ENCODE measurements around the gene PPP1R8.
"Not testable (repeated sequence)": the region's sequence is repeated elsewhere in the genome, so short reads cannot be mapped to it uniquely, and the experiment has no call there.

The PPP1R8 gene

GRCh38 chr1:27830621-27831440, at the start of gene PPP1R8:
Gene PPP1R8 (plus strand): TSS chr1:27830782. CDS start chr1:27830836, 54 bp downstream.
- peak; percentile 98 for DNase-seq

DNA sequence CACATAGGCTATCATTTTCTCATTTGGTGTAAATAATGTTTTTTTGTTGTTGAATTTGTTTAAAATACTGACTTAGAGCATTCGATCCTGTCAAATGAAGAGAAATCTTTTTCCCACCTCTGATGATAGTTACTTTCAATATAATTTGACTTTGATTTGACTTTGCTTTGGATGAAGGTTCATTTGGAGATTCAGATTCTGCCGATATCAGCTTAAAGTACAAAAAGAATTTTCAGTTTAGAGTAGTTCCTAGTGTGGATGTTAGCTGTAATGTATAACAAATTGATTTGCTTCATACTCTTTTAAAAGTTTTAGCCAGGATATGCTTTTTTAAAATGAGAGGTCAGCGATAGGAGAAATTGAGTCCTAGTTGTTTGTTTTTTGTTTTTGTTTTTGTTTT, 47.6 kb upstream of the PPP1R8 start:
- DNase-seq, result no peak

DNA sequence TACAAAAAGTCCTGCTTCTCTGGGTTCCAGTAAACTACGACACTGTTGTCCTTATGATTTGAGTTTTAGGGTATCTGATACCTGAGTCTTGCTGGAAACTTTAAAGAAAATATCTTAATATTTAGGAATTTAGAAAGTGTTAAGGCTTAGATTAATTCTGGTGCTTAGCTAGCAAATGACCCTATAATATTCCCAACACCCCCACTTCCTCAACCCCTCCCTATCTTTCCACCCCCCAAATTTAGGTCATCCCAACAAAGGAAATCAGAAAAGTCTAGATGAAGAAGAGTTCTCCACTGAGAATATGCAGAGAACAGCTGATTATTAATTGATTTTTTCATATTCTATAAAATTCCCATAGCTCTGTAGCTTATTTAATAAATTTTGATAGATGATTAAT, 45.9 kb upstream of the PPP1R8 start:
- DNase-seq, result no peak

DNA sequence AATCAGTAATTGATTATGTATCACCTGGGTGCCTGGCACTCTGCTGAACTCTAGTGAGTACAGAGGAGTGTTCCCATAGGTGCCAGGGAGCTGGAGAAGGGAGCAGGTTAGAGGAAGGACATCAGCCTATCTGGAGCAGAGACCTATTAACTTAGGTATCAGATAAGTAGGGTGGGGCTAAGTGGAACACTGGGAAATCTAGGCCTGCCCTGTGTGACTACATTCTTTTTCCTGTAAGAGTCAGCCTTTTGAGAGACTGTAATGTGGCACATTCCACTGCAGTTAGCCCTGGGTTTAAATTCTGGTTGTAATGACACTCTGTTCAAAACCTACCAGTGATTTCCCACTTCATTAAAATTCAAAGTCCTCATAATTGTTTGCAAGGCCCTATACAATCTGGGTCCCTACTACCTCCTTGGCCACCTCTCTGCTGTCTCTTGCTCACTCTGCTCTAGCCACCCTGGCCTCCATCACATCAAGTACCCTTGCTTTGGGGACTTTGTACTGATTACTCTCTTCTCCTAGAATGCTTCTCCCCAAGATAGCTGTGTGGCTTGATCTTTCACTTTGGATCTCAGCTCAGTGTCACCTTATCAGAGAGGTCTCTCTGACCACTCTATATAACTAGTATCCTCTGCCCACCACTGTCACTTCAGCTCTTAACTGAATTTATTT, 44.7 kb upstream of the PPP1R8 start:
- no peak for DNase-seq

DNA sequence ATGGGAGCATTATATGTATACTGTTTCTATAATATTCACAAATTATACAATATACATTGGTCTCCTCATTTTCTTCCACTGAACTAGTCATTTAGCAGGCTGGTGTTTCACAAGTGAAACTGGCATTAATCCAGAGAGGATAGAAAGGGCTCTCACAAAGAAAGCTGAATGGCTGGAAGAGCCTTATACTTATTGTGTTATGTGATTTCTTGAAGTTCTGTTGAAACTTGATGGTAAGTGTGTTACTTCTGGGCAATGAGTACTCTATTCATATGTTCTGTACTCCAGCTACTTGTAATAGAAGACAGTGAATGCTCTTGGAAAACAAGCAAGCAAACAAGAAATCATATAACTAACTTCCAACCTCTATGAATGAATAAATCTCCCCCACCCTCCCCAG, 42.7 kb upstream of the PPP1R8 start:
- no peak for DNase-seq

- DNase-seq, result no peak
Observed at GRCh38 chr1:27789540-27790041, 41.0 kb upstream of the PPP1R8 start.

GRCh38 chr1:27790270-27790669, 40.3 kb upstream of the PPP1R8 start:
- not testable (repeated sequence) for DNase-seq

- no peak for DNase-seq
Observed at GRCh38 chr1:27795601-27796000, 35.0 kb upstream of the PPP1R8 start.

GRCh38 chr1:27804791-27805190, 25.8 kb upstream of the PPP1R8 start:
- no peak for DNase-seq

GRCh38 chr1:27806758-27807157, 23.8 kb upstream of the PPP1R8 start:
- DNase-seq, result no peak

GRCh38 chr1:27807385-27807784, 23.2 kb upstream of the PPP1R8 start:
- no peak for DNase-seq

DNA sequence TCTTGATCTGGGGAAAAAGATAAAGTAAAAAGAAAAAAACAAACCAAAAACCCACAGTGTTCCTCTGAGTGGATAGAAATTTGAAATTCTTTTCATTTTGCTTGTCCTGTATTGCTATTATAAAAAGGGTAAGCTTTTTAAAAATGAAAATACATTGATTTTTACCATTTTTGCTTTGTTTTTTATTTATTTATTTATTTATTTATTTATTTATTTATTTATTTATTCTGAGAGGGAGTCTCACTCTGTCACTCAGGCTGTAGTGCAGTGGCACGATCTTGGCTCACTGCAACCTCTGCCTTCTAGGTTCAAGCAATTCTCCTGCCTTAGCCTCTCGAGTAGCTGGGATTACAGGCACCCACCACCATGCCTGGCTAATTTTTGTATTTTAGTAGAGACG, 22.5 kb upstream of the PPP1R8 start:
- DNase-seq, result not testable (repeated sequence)

DNA sequence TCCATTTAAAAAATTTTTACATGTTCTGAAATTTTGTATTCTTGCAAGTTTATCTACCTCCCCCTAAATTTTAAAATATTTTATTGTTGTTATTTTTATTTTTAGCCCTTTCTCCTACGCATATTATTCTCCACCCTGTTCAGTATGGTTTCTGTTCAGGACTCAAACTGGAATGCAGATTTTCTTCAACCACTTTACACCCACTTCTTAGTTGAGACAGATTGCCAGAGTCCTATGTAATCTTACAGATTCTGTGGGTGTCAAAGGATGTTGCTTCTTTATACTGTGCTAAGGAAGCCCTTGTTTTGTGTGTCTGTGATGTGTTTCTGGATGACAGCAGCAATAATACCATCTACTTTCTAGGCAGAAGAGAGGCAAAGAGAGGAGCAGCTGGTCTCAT, 20.7 kb upstream of the PPP1R8 start:
- DNase-seq, result no peak

GRCh38 chr1:27811741-27812500, 18.7 kb upstream of the PPP1R8 start:
- no peak for DNase-seq

- DNase-seq, result no peak
Observed at GRCh38 chr1:27816921-27817630, 13.5 kb upstream of the PPP1R8 start.

DNA sequence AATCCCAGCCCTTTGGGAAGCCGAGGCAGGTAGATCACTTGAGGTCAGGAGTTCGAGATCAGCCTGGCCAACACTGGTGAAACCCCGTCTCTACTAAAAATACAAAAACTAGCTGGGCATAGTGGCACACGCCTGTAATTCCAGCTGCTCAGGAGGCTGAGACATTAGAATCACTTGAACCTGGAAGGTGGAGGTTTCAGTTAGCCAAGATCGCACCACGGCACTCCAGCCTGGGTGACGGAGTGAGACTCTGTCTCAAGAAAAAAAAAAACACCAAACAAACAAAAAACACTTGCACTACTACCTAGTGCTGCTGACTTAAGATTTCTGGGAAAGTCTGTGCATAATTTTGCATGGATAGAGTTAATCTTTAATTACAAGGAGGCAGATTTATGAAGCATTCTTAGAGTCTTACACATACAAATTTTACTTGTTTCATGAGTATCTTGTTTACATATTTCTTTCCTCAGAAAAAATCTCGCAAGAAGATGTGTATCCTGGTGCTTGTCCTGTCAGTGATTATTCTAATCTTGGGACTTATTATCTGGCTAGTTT, 8.7 kb upstream of the PPP1R8 start:
- no peak for DNase-seq

DNA sequence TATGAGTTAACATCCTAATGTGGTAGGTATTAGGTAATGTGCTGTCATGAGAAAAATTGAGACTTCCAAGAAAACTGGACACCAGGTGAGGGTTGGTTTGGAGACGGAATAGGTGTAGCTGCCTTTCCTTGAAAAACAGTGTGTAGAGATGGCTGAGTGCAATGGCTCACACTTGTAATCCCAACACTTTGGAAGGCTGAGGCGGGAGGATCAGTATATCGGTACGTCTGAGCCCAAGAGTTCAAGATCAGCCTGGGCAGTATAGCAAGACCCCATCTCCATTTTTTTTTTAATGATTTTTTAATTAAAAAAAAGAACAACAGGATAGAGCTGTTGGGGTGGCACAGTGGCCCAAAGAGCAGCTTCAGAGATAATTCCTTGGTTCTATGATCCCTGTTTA, 6.8 kb upstream of the PPP1R8 start:
- DNase-seq, result no peak

DNA sequence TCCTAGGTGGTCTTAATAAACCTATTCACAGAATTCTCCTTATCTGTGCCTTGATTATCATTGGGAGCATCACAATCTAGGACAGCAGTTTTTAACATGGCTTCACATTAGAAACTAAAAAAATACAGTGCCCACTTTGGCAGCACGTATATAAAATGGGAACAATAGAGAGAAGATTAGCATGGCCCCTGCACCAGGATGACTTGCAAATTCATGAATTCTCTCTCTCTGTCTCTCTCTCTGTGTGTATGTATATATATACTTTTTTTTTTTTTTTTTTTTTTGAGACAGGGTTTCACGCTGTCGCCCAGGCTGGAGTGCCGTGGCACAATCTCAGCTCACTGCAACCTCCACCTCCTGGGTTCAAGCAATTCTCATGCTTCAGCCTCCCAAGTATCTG, 6.2 kb upstream of the PPP1R8 start:
- no peak for DNase-seq

- not testable (repeated sequence) for DNase-seq
Observed at GRCh38 chr1:27829339-27829960, 1.1 kb upstream of the PPP1R8 start.

DNA sequence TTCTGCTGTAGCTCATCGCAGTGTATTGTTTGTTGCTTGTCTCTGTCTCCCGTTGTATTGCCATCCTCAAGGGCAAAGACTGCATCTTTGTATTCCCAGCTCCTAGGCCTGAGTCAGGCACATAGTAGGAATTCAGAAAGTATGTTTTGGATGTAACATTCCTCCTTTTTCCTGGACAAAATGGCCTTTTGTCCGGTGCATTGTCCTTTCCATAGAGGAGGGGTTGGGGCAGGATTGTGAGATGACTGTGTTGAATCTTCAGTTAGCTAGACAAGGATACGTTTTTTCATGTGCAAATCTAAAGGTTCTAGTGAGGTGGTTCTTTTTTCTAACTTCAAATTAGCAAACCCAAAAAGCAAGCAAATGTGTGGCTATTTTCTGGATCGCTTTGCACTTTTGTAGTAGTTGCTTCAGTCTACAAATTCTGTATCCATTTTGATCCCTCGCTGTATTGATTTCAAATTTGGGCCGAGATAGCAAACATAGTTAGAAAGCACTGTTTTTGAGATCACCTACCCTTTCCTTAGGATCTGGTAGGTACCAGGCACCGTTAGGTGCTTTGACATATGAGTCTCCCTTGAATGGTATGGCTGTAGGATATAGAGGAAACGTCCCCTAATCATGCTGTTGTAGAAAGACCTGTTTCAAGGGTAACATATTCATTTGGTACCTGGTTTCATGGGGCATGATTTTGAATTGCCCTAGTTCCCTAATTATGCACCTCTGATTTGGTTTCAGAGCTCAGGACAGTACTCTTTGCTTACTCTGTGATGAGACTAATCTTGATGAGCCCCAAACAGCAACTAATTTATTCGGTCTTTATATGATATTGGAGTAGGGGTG, 1.2 kb downstream of the PPP1R8 start:
- DNase-seq, result no peak

DNA sequence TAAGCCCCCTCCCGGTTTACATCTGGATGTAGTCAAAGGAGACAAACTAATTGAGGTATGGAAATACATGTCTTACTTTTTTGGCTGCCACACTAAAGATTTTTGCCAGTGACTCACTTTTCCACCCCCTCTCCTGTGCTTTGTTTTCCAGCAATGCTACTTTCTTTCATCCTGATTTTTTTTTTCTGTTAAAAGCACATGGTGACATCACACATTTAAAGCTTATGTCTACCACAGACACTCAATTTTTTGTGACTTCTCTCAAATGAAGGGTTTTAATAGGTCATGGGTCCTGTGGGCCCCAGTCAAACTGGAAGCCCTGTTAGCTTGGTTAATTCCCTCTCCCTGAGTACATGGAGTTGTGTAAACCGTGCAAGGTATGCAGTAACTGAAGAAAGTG, 2.2 kb downstream of the PPP1R8 start:
- DNase-seq, result no peak

Measured in NCI-H345 (cell line).